Cerebellar cortex (tissue), 1 donor: Measurements from ENCODE around the gene CDYL2.
"Not testable (repeated sequence)": the region's sequence is repeated elsewhere in the genome, so short reads cannot be mapped to it uniquely, and the experiment has no call there.

Experiments
- DNase-seq: peaks from one replicate; pipeline ENCODE4 v3.0.0-alpha.2; 2015; ENCODE audit warnings: low spot score

CDYL2 gene

GRCh38 chr16:80744856-80745255 lies 59.5 kb downstream of the CDYL2 start:
- DNase-seq: no peak

GRCh38 chr16:80743772-80744171 lies 60.6 kb downstream of the CDYL2 start:
- DNase-seq: no peak

- DNase-seq: no peak
These were observed 61.1 kb downstream of the CDYL2 start for GRCh38 chr16:80743273-80743672.

GRCh38 chr16:80742331-80742730 lies 62.1 kb downstream of the CDYL2 start:
- DNase-seq: no peak

- DNase-seq: no peak
These were observed 62.7 kb downstream of the CDYL2 start for GRCh38 chr16:80741724-80742123.

- no peak for DNase-seq
These were observed 64.9 kb downstream of the CDYL2 start for GRCh38 chr16:80739523-80739922.

DNA sequence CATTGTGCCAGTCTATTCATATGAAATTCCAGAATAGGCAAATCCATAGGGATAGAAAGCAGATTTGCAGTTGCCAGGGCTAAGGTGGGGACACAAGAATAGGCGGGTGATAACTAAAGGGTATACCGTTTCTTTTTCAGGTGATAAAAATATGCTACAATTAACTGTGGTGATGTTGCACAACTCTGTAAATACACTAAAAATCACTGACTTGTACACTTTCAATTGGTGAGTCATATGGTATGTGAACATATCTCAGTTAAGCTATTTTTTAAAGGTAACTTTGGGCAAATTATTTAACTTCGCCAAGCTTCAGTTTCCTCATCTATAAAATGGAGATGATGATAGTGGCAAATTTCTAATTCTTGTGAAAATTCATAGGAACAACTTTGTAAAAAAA lies 65.9 kb downstream of the CDYL2 start:
- no peak for DNase-seq

DNA sequence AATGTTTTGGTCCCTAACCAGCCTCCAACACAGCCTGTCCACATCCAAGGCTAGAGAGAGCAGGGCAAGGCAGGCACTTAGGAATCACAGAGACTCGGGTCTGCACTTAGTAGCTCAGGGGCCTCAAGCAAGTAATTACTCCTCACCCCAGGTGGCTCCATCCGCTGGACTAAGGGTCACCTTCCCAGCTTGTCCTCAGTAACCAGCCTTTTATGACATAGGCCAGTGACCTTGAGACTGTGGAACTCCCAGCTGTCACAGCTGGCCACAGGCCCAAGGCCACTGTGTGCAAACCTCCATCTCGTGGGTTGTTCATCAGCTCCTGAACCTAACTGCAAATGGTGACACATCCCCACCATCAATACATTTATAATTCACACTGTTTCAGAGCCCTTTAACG lies 68.6 kb downstream of the CDYL2 start:
- no peak for DNase-seq

DNA sequence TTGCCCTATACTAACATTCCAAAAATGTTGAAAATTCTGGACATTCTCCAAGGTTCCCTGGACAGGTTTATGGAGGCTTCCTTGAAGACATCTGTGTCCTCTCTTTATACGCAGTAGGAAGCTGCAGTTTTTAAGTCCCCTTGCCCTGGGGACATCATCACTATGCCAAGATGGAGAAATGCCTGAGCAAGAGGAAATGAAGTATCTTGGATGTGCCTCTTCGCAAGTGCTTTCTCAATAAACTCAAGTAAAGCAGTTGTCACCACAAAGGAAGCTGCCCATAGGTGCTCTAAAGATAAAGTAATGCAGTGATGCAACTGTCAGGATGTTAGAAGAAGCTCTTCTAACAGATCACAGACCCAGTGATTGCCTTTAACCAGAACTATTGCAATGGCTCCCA lies 71.0 kb downstream of the CDYL2 start:
- DNase-seq: peak; percentile 47

DNA sequence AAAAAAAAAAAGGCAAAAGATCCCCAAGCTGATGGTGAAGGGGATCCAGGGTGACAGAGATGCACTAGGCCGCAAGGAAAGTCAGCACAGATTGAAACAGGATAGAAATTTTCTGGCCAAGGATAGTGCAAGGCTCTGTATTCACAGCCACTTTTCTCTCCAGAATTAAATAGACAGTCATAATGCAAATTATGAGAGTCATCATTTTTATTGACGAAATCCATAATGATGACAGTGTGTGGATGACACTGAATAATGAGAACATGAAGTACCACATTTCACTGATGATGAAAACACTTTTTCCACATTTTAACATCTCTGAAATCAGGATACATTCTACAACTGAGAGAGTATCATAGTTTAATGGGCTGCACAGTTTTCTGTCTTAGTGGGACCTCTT lies 72.5 kb downstream of the CDYL2 start:
- no peak for DNase-seq

- DNase-seq: not testable (repeated sequence)
These were observed 77.2 kb downstream of the CDYL2 start for GRCh38 chr16:80727066-80727763.

DNA sequence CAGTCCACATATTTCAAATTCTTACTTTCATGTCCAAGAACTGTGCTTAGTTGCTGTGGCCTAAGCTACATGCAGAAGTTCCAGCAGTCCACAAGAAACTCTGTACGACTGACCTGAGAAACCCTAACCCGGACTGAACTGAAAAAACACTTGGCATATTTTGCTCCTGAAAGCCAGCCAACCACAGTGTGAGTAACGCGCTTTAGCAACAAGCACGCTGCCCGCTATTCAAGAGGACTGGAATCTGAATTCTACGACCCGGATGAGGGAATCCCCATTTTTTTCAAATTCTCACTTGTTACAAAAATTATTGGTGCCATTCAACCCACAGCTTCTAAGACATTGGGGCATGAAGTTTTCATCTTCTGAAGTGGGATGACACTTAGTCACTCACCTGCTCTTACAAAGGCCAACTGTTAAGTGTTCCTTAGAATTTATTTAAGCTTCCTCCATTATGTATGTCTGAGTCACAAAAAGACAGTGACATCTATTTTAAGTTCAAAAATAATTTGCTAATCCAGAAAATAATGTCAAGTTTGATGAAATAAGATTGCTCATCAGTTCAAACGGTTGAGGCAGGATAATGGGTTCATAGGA lies 78.7 kb downstream of the CDYL2 start:
- no peak for DNase-seq

DNA sequence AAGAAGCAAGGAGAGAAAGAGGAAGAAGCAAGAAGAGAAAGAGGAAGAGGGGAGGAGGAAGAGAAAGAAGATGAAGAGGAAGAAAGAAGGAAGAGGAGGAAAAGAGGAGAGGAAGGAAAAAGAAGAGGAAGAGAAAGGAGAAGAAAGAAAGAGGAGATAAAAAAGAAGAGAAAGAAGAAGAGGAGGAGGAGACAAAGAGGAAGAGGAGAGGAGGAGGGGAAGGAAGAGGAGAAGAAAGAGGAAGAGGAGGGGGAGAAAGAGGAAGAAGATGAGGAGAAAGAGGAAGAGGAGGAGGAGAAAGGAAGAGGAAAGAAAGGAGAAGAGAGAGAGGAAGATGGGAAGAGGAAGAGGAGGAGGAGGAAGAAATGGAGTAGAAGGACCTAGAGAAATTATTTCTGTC lies 80.4 kb downstream of the CDYL2 start:
- no peak for DNase-seq

GRCh38 chr16:80723091-80723490 lies 81.3 kb downstream of the CDYL2 start:
- no peak for DNase-seq

DNA sequence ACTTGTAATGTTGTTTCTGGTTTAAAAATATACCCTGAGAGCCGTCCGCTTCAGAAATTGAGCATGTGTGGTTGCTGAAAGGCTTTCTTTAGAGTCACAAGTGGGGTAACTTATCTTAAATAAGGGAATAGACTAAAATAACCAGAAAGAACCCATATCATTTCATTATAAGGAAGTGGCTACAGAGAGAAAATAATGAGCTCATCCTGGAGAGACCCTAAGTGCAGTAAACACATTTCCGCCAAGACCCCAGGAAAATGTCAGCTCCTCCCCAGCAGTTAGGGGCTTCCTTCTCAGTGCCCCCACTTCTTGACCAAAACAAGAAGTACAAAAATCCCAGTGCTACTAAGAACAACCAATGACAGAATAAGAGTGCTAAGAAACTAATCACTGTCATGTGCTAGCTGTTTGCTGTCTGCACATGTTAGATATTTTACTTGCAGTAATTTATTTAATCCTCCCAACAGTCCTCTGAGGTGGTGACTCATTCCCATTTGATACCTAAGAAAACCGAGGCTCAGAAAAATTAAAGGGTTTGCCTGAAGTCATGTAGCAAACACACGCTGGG lies 83.5 kb downstream of the CDYL2 start:
- no peak for DNase-seq

- DNase-seq: no peak
These were observed 84.8 kb downstream of the CDYL2 start for GRCh38 chr16:80719573-80719972.

DNA sequence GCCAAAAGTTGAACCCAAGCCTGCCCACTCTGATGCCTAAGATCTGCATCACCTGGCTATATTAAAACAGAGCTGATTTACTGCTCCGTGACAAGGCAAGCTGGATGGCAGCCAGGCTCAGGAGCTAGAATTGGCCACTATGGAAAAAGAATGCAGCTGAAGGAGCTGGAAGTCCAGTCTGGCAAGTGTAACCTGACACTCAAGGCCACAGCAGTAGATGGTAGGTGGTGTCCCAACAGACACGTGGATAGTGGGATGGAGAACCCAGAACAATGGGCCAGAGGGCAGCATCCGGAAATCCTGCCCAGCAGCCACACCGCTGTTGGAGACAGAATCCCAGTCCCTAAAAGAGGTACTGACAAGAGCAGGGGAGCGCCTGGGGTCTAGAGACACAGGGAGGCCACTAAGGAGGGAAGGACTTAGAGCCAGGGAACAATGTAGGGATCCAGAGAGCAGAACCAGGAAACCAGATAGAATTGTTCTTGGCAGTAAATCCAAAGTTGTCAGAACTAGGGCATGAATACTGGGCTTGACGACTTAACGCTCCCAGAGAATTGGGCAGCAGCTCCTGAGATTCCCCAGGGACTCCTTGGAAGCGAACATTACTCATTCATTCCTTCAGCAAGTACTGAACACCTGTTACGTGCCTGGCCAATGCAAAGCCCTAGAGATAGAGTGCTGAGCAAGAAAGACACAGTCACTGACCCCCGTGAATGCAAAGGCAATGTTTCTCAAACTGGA lies 85.7 kb downstream of the CDYL2 start:
- peak; percentile 80 for DNase-seq

GRCh38 chr16:80717611-80718010 lies 86.8 kb downstream of the CDYL2 start:
- DNase-seq: no peak

DNA sequence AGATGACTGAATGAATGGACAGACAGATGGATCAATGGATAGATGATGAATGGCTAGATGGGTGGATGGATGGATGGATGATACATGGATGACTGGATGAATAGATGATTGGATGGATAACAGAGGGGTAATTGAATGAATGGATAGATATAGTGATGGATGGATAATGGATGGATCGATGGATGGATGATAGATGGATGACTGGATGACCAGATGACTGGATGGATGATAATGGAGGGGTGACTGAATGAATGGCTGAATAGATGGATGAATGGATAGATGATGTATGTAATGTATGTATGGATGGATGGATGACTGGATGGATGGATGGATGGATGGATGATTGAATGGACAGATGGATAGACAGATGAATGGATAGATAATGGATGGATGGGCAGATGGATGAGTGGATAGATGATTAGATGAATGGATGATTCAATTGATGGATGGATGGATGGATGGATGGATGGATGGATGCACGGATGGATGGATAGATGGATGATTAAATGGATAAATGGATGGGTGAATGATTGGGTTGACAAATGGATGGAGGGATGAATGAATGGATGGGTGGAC lies 87.7 kb downstream of the CDYL2 start:
- no peak for DNase-seq

DNA sequence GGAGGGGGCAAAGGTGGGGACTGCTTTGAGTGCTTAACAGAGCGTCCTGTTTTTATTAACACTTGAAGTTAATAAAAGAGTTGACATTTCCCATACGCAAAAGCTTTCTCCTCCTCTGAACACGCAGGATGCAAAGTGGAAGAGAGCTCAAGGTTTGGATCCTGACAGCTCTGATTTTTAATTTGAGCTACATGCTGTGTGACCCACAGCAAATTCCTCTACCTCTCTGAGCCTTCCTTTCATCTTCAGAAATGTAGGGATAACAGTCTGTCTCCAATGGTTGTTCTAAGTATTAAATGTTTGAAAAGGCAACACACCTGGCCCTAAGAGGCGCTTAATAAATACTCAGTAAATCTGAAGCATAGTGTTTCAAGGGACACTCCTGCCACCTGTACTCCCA lies 93.0 kb downstream of the CDYL2 start:
- no peak for DNase-seq

GRCh38 chr16:80710918-80711317 lies 93.5 kb downstream of the CDYL2 start:
- DNase-seq: peak; percentile 76

DNA sequence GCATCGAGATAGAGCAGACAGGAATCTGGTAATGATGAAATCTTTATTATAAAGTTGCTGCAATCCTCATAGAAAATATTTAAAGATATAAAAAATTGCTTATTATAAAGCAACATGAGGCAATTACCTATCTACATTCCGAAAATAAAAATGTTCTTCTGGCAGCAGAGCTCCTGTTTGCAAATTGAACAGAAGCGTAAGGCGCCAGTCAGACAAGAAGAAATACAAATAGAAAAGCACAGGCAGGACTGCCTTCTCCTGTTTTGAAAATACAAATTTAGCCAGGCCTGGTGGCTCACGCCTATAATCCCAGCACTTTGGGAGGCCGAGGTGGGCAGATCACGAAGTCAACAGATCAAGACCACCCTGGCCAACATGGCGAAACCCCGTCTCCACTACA lies 95.6 kb downstream of the CDYL2 start:
- DNase-seq: no peak

- DNase-seq: no peak
These were observed 96.7 kb downstream of the CDYL2 start for GRCh38 chr16:80707686-80708085.
